Ureter (tissue), 1 donor: ENCODE measurements around the gene SUN5. TPM values are rescaled to one million over a fixed set of nuclear protein-coding genes. Genes with fewer than 3 reads are reported as not detected.
"Not testable (repeated sequence)": the region's sequence is repeated elsewhere in the genome, so short reads cannot be mapped to it uniquely, and the experiment has no call there.

ENCODE experiments used
- DNase-seq: peaks from one replicate; pipeline ENCODE4 v3.0.0-alpha.2; 2020; ENCODE audit warnings: low spot score
- total RNA-seq: library from RNA; stranded (reverse); gene quantifications from one replicate; pipeline ENCODE4 v1.2.4, GENCODE V29; 2023
- donor health status: DM: yes; HTN: yes; CAD: no.

SUN5 gene, protein sequence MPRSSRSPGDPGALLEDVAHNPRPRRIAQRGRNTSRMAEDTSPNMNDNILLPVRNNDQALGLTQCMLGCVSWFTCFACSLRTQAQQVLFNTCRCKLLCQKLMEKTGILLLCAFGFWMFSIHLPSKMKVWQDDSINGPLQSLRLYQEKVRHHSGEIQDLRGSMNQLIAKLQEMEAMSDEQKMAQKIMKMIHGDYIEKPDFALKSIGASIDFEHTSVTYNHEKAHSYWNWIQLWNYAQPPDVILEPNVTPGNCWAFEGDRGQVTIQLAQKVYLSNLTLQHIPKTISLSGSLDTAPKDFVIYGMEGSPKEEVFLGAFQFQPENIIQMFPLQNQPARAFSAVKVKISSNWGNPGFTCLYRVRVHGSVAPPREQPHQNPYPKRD
- total RNA-seq = not detected

DNA sequence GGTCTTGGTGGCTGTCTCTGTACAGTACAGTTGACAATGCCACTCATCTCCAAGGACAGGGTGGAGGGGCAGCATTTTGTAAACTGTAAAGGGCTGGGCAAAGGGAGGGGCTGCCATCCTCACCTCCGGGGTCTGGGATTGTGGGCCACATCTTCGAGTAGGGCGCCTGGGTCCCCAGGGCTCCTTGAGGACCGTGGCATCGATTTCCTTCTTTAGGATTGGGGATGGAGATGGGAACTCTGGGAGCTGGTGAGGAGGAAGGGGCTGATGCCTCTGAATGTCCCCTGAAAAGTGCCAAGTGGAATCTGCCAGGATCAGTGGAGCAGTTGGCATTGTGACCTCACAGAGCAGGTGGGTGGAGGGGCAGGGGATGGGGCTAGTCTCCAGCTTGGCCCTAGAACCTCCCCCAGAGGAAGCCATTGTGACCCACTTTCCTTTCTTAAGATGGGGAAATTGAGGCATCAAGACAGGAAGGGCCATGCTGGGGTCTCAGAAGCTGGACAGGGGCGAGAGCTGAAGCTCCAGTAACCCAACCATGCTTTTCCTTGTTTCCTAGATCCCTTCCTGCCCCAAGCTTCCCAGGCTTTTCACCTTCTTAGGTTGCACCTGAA is at the start of gene SUN5:
Gene SUN5, minus strand, starts transcription at position 293 of the 611 bp plus-strand sequence. Its CDS starts 93 bp downstream, at position 200.
- no peak for DNase-seq

DNA sequence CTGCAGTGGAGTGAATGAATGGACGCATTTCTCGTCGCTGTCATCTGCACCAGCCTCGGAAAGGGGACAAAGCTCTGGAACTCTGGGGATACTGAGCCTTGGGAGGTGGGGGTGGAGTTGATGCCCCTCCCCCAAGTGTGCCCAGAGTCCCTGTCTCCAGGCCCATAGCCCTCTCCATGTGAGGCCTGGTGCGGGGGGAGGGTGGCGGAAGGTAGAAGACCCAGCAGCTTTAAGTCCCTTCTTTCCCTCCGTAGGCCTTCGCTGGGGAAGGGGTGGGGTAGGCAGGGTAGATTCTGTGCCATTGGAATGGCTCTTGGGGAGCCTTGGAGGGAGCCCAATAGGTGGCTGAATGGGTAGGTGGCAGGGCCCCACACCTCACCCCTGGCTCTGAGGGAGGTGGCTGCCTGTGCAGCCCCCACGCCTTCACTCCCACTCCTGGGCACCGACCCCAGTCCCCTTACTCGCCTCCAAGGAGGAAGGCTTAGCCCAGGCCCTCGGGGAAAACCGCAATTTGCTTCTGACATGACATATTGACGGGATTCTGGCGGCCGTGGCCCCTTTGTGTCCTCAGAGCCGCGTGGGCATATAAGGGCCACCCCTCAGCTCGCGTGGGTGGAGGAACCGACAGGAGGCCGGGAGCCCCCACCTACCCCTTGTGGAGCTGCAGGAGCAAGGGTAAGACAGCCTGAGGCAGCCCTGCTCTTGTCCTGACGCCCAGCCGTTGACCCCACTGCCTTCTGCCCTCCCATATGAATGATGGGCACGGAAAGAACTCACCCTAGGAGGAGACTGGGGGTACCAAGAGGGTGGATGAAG is 49.3 kb upstream of the SUN5 start, which contains the start of gene BPIFB3:
Gene BPIFB3, plus strand, starts transcription at position 613 of the 816 bp plus-strand sequence. CDS start 1,533 bp downstream, outside the sequence.
- no peak for DNase-seq

DNA sequence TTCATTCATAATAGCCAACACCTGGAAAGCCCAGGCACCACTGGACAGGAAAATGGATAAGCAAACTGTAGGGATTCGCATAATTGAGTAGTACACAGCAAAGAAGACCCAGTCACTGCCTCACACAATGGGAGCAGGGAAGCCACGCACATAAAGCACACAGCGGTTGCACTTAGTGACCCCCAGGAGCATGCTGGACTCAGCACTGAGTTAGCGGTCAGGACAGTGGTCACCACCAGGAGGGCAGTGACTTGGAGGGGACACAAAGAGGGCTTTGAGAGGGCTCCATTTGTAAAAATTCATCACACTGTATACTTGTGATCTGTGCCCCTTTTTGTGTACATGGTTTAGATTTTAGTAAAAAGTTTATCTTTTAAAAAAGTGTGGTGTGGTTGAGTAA is 47.1 kb upstream of the SUN5 start:
- DNase-seq = no peak

DNA sequence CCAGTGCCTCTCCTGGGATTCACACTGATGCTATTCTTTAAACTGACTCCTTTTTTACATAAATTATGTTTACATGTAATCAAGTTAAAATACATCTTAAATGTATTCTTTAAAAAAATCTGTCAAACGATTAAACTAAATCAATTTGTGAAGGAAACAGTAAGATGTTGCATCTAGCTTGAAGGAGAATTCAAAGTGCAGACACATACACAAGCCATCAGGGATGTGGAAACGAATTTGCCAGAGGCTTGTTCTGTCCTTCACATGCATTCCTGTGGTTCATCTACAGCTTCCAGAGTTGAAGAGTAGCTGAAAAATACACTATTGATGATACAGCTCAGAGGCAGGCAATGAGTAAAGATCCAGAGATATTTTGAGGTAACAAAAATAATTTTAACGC is 42.2 kb upstream of the SUN5 start:
- no peak for DNase-seq

DNA sequence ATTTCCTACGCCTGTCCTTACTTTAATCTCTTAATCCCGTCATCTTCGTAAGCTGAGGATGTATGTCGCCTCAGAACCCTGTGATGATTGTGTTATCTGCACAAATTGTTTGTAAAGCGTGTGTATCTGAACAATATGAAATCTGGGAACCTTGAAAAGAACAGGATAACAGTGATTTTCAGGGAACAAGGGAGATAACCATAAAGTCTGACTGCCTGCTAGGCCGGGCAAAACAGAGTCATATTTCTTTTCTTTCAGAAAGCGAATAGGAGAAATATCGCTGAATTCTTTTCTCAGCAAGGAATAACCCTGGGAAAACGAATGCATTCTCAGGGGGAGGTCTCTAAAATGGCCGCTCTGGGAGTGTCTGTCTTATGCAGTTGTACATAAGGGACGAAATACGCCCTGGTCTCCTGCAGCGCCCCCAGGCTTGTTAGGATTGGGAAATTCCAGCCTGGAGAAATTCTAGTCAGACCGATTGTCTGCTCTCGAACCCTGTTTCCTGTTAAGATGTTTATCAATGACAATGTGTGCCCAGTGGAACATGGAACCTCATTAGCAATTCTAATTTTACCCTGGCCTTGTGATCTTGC is 41.0 kb upstream of the SUN5 start:
- not testable (repeated sequence) for DNase-seq

DNA sequence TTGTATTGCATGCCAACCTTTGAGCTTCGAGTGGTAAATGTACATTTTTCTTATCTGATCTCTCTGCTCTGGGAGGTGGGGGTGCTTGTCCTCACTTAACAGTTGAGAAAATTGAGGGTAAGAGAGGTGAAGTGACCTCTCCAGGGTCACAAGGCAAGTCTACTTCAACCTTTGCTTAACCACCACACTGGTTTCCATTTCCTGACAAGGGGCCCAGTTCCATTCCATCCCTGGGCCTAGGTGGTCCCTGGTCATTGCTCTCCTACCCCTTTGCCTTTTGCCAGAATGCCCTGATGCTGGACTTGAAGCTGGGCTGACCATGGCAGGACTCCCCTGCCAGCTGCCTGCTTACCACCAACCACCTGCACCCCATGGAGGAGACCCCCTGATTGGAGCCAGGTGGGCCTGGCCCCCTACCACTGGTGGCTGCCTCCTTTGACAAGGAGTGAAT is 39.5 kb upstream of the SUN5 start:
- no peak for DNase-seq

DNA sequence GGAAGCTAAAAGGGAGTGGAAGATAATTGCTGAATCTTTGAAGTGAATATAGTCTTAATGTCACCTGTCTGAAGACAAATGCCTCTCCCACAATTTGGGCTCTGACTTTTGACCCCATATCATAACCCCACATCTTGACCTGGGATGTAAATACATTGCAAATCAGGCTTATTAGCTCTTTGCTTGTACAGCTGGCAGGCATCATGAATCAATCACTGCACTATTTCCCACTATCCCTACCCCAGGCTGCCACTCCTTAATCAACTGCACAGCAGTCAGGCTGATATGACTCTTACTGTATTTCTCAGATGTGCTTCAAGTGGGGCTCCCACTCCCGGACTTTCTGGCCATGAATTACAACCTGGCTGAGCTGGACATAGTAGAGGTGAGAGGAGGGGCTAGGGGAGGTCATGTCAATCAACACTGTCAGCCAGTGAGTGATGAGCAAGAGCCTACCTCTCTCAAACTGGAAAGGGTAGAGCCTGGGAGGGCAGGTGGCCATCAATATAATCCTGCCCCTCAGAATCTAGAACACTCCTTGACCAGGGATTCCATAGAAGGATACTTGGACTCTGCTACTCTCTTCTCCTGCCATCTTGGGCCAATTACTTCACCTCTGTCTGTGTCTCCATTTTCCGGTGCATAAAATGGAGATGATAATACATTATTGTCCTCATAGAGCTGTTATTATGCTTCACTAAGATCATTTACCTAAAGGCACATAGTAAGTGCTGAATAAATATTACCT is 38.9 kb upstream of the SUN5 start:
- no peak for DNase-seq

DNA sequence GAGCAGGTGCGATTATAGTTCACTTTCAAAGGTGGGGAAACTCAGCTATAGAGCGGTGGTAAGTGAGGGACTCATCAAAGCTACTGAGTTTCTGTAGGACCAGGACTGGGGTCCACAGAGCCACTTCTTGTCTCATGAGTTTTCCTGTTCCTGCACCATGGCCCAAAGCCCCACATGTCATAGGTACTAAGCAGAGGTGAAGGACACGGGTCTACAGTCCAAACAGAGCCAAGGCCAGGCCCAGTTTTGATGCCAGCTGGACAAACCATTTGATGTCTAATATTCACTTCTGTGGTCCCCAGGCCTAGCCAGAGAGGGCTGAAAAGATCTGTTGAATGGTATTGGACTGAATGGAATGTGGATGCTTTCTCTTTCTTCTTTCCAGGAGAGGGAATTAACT is 38.2 kb upstream of the SUN5 start:
- no peak for DNase-seq

DNA sequence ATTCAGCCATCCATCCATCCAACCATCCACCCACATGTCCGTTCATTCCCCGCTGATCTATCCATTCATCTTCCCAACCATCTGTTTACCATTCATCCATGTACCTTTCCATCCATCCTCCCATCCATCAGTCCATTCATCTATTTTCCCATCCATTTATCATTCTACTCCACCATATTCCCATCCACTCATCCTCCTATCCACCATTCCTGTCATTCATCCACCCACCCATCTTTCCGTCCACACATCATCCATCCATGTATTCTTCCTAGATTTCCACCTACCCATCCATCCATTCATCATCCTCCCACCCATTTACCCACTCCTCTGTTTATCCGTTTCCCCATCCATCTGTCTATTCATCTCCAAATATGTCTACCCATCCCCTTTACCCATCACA is 34.0 kb upstream of the SUN5 start:
- no peak for DNase-seq

DNA sequence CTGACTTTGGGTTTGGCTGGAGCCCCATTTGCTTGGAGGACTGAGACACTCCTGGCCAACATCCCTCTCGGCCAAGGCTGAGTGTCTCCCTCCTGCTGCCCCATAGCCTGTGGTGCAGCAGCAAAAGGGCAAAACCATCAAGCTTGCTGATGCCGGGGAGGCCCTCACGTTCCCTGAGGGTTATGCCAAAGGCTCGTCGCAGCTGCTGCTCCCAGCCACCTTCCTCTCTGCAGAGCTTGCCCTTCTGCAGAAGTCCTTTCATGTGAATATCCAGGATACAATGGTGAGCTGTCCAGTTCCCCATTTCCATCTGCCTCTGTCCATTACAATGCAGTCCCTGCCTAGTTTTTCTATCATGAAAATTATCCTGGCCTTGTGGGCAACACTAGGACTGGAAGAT is 33.2 kb upstream of the SUN5 start:
- DNase-seq = no peak

DNA sequence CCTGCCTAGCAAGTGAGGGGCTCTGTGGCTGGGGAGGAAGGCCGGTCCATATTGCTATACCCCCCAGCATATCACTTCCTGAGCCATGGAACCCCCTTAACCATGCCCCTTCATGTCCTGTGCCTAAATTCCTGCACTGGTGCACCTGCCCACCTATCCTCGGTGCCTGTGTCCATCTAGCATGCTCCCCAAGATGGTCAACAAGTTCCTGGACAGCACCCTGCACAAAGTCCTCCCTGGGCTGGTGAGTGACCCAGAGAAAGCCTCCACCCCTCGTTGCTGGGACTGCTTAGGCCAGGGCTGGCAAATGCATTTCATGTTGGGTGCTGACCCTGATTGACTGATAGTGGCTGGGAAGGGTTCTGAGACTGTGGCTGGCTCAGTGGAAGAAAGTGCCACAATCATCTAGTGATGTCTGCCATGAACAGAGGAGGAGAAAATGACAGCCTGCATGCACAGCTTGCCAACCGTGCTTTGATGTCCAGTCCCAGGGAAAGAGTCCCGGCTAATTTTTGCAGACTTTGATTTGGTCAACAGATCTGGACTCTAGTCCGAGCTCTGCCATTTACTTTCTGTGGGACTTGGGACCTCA is 30.8 kb upstream of the SUN5 start:
- no peak for DNase-seq

DNA sequence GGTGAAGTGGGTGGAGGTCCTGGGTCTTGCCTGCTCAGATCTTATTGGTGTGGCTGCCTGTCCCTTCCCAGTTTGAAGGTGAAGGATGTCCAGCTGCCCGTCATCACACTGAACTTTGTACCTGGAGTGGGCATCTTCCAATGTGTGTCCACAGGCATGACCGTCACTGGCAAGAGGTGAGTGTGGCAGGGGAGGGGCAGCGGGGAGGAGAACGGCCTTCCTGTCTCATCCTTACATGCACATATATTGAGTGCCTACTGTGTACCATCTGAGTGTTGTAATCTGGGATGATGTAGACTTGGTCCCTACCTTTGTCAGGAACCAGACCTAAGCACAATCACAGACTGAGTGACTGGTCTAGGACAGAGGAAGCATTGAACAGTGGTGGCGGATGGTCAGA is 29.9 kb upstream of the SUN5 start:
- no peak for DNase-seq

DNA sequence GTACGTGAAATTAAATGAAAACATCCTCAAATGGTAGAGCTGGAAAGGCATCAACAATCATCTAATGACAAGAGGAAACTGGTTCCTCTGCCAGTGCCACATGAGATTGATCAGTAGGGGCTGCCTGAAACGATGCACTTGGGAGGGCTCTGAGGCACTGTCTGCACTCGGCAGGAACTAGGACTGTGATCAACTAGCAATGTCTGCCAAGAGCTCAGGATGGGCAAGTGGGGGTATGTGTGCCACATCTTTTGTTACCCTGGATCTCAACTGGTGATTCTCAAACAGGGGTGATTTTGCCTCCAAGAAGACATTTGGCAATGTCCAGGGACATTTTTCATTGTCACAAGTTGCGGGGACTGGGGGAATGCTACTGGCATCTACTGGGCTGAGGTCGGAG is 29.1 kb upstream of the SUN5 start:
- no peak for DNase-seq

DNA sequence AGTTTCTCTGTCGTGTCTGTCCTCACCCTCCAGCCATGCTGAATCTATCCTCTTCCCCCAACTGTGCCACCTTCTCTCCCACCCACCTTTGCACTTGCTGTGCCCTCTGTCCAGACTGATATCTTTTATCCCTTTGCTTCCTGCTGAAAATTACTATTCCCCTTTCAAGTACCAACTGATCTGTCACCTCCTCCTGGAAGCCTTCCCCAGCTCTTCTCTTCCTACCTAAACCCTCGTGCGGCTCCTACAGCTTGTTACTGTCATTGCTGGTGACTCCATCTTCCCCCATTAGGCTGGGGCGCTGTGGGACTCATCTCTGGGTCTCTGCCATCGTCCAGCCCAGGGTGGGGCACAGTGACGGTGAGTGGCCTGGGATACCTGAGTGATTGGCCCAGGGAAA is 28.3 kb upstream of the SUN5 start:
- DNase-seq = no peak

DNA sequence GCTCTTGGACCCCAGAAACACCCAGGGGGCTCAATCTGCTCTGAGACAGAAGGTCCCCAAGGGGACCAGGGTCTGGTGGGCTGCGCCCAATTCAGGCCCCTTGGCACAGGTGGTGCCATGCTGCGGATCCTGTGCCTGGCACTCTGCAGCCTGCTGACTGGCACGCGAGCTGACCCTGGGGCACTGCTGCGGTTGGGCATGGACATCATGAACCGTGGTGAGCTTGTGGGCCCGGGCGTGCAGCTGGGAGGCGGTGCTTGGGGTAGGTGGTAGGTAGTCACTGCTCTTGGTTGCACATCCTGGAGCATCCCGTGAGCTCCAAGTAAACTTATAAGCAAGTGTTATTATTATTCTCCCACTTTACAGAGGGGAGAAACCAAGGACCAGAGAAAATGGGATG is 27.3 kb upstream of the SUN5 start, which contains the start of gene BPIFB6:
Gene BPIFB6, plus strand, starts transcription at position 118 of the 400 bp plus-strand sequence. Its CDS starts 0 bp downstream, at position 118.
- no peak for DNase-seq

DNA sequence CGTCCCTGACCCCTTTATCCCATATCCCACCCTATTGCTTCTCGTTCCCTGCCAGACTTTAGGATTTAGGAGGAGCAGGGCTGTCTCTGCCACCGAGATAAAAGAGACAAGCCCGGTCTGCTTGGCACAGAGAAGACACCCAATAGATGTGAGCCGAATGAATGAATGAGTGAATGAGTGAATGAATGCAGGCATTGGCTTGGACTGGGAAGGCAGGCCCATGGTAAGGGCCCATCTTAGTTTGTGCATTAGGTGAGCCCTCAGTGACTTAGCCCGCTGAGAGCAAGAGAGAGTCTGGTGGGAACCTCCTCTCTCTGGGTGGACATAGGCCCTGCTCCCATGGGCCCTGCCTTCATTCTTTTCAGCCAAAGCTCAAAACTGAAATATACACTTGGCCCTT is 26.3 kb upstream of the SUN5 start:
- no peak for DNase-seq

DNA sequence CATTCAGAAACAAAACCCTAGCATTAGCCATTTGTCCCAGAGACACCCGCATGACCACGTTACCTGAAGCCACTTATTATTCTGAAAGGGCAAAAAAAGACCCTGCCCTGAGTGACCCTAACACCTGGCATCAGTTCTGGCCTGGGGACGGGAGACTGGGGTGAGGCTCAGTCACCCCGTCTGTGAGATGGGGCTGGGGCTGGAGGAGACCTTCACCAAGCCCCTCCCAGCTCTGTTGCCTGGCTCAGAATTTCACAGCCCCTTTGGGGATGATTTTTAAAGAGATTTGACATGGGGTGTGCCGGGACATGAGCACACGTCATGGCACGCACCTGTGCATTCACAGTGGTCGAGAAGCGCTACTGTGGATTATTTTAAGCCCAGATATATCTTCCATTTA is 25.8 kb upstream of the SUN5 start:
- no peak for DNase-seq

DNA sequence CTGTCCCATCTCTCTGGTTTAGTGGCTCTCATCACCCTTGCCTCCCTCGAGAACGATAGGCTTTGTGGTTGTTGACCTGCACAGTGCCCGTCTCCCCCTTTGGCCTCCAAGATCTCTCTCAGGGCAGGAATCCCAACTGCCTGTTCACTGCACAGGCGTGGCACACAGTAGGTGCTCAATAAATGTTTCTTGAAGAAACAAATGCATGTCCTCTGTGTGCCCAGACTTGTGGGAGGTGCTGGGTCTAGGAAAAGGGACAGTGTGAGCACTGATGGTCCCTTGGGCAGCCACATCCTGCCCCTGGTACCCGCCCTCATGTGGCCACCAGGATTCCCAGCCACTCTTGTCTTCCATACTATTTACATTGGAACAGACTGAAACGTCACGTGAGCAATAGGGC is 24.6 kb upstream of the SUN5 start:
- no peak for DNase-seq

DNA sequence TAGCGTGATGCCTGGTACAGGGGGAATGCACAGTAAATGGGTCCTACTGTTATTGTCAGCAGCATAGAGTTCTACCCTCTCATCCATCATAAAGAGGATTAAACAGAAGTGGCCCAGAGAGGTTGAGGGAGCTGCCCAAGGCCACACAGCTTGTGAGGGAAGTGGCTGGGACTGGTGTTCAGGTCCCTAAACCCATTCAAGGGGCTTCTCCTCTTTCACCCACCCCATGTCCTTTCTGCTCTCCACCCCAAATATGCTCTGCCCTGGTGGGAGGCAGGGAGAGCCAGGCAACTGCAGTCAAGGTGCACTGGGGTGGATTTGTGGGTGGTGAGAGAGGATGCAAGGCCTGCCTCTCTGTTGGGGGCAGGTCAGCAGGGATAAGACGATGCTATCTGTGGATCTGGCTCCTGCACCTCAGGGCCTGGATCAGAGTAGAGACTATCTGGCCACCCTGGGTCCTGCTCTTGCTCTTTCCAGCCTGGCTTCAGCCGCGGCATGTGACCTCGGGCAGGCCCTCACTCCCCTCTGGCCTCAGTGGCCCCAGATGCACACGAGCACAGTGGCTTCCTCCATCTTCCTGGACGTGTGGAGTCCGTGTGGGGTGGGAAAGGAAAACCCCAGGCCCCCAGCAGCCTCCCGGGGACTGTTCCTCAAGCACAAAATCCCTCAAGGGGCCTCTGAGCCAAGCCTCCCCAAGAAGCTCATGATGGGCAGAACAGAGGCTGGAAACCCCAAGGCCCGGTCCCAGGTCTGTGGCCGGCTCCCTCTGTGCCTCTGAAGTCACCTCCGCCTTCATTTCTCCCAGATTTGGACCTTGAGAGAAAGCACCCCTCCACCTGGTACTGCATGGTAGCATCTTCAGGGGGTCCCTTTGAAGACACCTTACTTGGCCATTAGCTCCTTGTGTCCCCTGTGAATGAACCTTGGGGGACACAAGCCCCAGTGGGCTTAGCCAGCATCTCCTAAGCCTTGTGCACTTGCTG is 23.8 kb upstream of the SUN5 start:
- DNase-seq = no peak
